IPS-NIHi7 (cell line): ENCODE data around the gene USP32.

Source experiments
- DNase-seq: peaks from one replicate; pipeline ENCODE4 v3.0.0; 2012; ENCODE audit warnings: mixed read lengths; ENCODE audit errors: extremely low spot score

USP32 gene

GRCh38 chr17:60134396-60135150 is 257.4 kb downstream of the USP32 start:
- DNase-seq: no peak

- no peak for DNase-seq
Measured at GRCh38 chr17:60130466-60130865, 261.5 kb downstream of the USP32 start.

DNA sequence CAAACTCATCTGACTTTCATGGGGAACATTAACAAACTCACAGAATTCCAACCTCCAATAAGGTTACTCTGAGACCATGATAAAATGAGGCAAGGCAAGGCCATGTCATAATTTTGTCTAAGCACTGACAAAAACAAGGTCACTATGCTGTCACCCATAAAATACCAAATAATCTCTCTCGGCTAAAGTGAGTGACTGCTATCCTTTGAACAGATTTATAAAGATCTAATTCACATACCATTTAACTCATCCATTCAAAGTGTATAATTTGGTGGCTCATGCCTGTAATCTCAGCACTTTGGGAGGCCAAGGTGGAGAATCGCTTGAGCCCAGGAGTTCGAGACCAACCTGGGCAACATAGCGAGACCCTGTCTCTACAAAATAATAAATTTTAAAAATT is 262.8 kb downstream of the USP32 start:
- no peak for DNase-seq
